ENCODE data around the gene MAGI2. TPM values are rescaled to one million over a fixed set of nuclear protein-coding genes. Genes with fewer than 3 reads are reported as not detected.

The MAGI2 gene
- total RNA-seq, 1 experiment from 2014 or later: 0.07 TPM

DNA sequence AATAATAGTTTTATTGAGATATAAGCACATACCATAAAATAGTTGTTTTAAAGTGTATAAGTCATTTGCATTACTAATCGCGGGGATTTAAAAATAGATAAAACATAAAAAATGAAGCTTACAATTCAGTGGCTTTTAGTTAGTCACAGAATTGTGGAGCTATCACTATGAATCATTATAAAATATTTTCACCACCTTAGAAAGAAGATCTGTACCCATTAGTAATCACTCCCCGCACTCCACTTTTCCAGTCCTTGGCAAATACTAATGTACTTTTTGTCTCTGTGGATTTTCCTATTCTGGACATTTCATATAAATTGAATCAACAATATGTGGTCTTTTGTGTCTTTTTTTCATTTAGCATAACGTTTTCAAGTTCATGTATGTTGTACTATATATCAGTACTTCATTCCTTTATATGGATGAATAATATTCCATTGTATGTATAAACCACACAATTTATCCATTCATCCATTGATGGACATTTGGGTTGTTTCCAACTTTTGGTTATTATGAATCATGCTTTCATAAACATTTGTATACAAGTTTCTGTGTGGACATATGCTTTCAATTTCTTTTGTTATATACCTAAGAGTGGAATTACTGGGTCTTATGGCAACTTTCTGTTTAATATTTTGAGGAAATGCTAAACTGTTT is 162.5 kb downstream of the MAGI2 start:
- ChIA-PET CTCF (interaction anchor here (0.7 to 1.5 kb wide), 2 partner anchors 20 to 993 kb away, joined by 3 read pairs; no protein-coding TSS in a partner anchor), POLR2A (no interaction called here)
- Mint-ChIP-seq H3K4me1 (ENCODE audit: insufficient read depth, unreplicated experiment) (peaks cover 13% of the 10 kb centered on the region), H3K9me3 (ENCODE audit: unreplicated experiment) (no peaks in the 10 kb centered on the region), H3K36me3 (ENCODE audit: insufficient read depth, unreplicated experiment) (no peaks in the 10 kb centered on the region), H3K27ac (ENCODE audit: low read depth, unreplicated experiment) (no peak overlapping the region), H3K27me3 (ENCODE audit: insufficient read depth, unreplicated experiment) (no peaks in the 10 kb centered on the region), H3K4me3 (ENCODE audit: unreplicated experiment) (no peak overlapping the region)
- peak; percentile 47 for DNase-seq (ENCODE audit: unreplicated experiment)
- BruUV-seq (replicated peaks): no TSS peak
- intact Hi-C loops (cut with micrococcal nuclease): no loop called here
- TF ChIP-seq, protein P1, sequence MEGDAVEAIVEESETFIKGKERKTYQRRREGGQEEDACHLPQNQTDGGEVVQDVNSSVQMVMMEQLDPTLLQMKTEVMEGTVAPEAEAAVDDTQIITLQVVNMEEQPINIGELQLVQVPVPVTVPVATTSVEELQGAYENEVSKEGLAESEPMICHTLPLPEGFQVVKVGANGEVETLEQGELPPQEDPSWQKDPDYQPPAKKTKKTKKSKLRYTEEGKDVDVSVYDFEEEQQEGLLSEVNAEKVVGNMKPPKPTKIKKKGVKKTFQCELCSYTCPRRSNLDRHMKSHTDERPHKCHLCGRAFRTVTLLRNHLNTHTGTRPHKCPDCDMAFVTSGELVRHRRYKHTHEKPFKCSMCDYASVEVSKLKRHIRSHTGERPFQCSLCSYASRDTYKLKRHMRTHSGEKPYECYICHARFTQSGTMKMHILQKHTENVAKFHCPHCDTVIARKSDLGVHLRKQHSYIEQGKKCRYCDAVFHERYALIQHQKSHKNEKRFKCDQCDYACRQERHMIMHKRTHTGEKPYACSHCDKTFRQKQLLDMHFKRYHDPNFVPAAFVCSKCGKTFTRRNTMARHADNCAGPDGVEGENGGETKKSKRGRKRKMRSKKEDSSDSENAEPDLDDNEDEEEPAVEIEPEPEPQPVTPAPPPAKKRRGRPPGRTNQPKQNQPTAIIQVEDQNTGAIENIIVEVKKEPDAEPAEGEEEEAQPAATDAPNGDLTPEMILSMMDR (IDR thresholded peaks at IDR 0.05; ENCODE audit: unreplicated experiment): no peak

DNA sequence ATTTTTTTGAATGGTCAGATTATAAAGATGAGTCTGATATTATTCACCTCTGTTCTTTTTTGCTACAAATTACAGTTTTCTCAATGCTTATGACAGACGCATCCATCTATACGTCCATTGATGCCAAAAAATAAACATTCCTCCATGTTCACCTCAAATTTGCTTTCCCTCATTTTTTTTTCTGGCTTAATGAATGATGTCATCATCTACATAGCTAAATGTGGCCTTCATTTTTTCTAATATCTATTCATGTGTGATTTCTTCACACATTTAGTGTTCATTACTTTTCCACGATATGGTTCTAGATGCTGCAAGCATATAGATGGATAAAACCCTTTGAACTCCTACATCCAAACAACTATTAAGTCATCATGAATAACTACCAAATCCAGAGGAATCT is 163.1 kb downstream of the MAGI2 start:
- BruUV-seq (replicated peaks): no TSS peak
- peaks cover 13% of the 10 kb centered on the region for H3K4me1 Mint-ChIP-seq (ENCODE audit: insufficient read depth, unreplicated experiment)
- no peak overlapping the region for H3K4me3 Mint-ChIP-seq (ENCODE audit: unreplicated experiment)
- no peaks in the 10 kb centered on the region for H3K27me3 Mint-ChIP-seq (ENCODE audit: insufficient read depth, unreplicated experiment)
- ChIA-PET POLR2A (no interaction called here), CTCF (interaction anchor here (0.7 to 1.5 kb wide), 2 partner anchors 19 to 992 kb away, joined by 3 read pairs; no protein-coding TSS in a partner anchor)
- DNase-seq (ENCODE audit: unreplicated experiment): no peak
- no peaks in the 10 kb centered on the region for H3K9me3 Mint-ChIP-seq (ENCODE audit: unreplicated experiment)
- intact Hi-C loops (cut with micrococcal nuclease): no loop called here
- TF ChIP-seq, protein P1 (IDR thresholded peaks at IDR 0.05; ENCODE audit: unreplicated experiment): no peak
- H3K36me3 Mint-ChIP-seq (ENCODE audit: insufficient read depth, unreplicated experiment): no peaks in the 10 kb centered on the region
- no peak overlapping the region for H3K27ac Mint-ChIP-seq (ENCODE audit: low read depth, unreplicated experiment)

DNA sequence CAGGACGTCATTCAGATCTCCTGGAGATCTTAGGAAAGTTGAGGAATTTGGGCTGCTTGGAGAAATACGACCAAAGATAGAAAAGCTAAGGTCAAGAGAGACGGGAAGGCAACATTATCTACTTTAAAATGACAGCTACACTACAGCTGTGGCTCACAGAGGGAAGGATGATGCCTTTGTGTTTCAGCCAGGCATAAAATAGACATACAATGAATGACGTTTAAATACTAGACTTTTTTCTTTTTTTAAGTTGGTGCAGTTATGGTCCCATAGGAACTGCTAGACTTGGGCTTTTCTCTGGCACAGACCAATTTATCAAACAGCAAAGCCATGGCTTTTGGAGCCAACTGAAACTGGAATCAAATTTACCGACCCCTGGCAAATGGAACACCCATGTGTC is 164.8 kb downstream of the MAGI2 start:
- Mint-ChIP-seq H3K36me3 (ENCODE audit: insufficient read depth, unreplicated experiment) (no peaks in the 10 kb centered on the region), H3K27ac (ENCODE audit: low read depth, unreplicated experiment) (no peak overlapping the region), H3K27me3 (ENCODE audit: insufficient read depth, unreplicated experiment) (no peaks in the 10 kb centered on the region), H3K4me3 (ENCODE audit: unreplicated experiment) (no peak overlapping the region), H3K4me1 (ENCODE audit: insufficient read depth, unreplicated experiment) (peaks cover 13% of the 10 kb centered on the region), H3K9me3 (ENCODE audit: unreplicated experiment) (no peaks in the 10 kb centered on the region)
- DNase-seq (ENCODE audit: unreplicated experiment): no peak
- TF ChIP-seq, protein P1 (IDR thresholded peaks at IDR 0.05; ENCODE audit: unreplicated experiment): no peak
- ChIA-PET CTCF (interaction anchor here (0.6 to 1.4 kb wide), 4 partner anchors 9 to 771 kb away, joined by 3 to 7 read pairs (median 3); no protein-coding TSS in a partner anchor), POLR2A (no interaction called here)
- BruUV-seq (replicated peaks): no TSS peak
- intact Hi-C loops (cut with micrococcal nuclease): no loop called here

DNA sequence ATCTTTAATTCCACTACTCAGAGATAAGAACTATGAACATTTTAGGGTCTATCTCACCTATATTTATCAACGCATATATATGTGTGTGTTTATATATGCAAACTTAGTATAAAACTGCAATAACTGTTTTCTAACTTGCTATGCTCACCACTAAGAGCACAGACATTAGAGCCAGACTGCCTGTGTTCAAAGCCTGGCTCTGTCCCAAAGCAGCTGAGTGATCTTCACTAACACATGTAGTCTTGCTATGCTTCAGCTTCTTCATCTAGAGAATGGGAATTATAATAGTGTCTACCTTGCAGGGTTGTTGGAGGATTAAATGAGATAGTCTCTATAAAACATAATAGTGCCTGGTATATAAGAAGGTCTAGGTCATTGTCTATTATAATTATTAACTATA is 165.5 kb downstream of the MAGI2 start:
- H3K4me3 Mint-ChIP-seq (ENCODE audit: unreplicated experiment): no peak overlapping the region
- no peaks in the 10 kb centered on the region for H3K36me3 Mint-ChIP-seq (ENCODE audit: insufficient read depth, unreplicated experiment)
- no peak overlapping the region for H3K27ac Mint-ChIP-seq (ENCODE audit: low read depth, unreplicated experiment)
- intact Hi-C loops (cut with micrococcal nuclease): no loop called here
- DNase-seq (ENCODE audit: unreplicated experiment): no peak
- H3K9me3 Mint-ChIP-seq (ENCODE audit: unreplicated experiment): no peaks in the 10 kb centered on the region
- TF ChIP-seq, protein P1 (IDR thresholded peaks at IDR 0.05; ENCODE audit: unreplicated experiment): no peak
- ChIA-PET CTCF (interaction anchor here (0.6 to 1.4 kb wide), 2 partner anchors 10 to 772 kb away, joined by 3 to 7 read pairs; no protein-coding TSS in a partner anchor), POLR2A (no interaction called here)
- peaks cover 16% of the 10 kb centered on the region for H3K4me1 Mint-ChIP-seq (ENCODE audit: insufficient read depth, unreplicated experiment)
- no peaks in the 10 kb centered on the region for H3K27me3 Mint-ChIP-seq (ENCODE audit: insufficient read depth, unreplicated experiment)
- BruUV-seq (replicated peaks): no TSS peak

Data from MCF 10A (cell line).